LoVo (cell line): ENCODE measurements around the gene KRT6C.

ENCODE experiments used
- DNase-seq: peaks from one replicate; pipeline ENCODE4 v3.0.0-alpha.2; 2016; ENCODE audit warnings: low spot score

The KRT6C gene

DNA sequence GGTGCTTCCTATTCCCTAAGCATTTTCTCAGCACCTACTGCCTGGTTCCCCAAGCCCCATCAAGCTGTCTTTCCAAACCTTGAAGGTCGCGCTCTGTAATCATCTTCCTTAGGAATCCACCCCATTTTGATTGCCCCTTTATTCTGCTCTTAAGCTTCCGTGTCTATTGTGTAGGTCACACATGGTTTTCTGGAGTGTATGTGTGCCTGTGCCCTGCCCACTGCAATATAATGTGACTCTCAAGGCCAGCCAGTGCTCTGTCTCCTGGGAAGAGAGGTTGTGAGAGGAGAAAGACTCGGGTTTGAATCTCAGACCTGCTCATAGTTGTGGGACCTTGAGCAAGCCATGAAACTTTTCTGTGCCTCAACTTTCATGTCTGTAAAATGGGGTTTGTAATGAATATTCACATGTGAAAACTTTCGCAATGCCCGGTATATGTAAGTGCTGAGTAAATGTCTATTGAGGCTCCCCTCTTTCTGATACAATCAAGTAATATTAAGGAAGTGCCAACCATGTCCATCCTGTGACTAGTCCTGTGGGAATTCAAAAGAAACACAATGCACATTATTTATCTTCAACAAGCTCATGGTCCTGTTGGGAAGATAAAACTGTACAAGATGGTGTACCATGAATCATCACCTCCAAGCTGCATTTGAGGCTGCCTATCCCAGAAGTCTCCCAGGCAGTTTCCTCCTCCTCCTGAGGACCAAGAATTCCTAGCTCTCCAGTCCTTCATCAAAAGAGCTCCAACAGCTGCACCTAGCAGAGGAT lies 38.7 kb downstream of the KRT6C start:
- DNase-seq: no peak

DNA sequence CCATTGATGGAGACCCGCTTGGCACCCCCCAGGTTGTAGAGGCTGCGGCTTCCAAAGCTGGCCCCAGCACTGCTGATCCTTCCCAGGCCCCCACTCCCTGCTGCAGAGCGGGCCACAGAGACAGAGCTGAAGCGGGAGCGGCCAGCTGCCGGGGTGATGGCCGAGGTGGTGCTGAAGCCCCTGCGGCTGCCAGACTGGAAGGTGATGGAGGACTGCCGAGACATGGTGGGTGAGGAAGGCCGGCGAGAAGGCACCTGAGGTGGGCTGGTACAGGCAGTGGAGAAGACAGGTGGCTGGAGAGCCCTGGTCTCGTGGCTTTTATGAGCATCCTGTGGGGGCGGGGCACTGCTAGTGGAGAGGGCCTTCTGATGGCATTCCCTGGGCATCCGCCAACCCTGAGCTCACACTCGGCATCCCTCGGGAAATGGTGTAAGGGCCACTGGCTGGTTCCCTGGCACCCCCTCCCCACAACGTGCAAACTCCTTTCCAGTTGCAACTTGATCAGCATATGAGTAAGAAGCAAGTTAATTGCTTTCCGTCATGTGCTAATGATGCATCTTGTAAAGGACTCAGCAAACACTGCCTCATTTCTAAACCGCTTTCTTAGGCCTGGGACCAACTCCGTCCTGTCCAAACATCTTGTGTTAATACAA lies 39.4 kb downstream of the KRT6C start, which contains the start of gene KRT75:
Gene KRT75 (minus strand): TSS at position 291 of the 653 bp plus-strand sequence. CDS start 67 bp downstream, at position 224.
- DNase-seq: no peak

DNA sequence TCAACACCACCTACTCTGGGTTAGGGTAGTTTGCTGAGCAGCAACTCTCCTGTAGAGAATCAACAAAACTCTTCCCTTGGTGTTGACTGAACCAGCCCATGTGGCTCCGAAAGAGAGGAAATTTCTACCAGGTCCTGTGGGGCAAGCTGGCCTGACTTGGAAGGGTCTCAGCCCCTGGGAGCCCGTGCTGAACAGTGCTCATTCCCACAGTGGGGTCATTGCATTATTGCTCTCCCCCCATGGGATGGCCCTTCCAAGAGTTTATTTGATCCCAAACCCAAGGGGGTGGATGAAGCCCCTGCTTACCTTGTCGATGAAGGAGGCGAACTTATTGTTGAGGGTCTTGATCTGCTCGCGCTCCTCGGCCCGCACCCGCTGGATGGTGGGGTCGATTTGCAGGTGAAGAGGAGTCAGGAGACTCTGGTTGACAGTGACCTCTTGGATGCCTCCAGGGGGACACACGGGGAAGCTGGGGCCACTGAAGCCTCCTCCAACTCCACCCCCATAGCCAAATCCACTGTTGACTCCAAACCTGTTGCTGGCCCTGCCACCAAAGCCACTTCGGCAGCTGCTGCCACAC lies 40.0 kb downstream of the KRT6C start:
- DNase-seq: no peak

DNA sequence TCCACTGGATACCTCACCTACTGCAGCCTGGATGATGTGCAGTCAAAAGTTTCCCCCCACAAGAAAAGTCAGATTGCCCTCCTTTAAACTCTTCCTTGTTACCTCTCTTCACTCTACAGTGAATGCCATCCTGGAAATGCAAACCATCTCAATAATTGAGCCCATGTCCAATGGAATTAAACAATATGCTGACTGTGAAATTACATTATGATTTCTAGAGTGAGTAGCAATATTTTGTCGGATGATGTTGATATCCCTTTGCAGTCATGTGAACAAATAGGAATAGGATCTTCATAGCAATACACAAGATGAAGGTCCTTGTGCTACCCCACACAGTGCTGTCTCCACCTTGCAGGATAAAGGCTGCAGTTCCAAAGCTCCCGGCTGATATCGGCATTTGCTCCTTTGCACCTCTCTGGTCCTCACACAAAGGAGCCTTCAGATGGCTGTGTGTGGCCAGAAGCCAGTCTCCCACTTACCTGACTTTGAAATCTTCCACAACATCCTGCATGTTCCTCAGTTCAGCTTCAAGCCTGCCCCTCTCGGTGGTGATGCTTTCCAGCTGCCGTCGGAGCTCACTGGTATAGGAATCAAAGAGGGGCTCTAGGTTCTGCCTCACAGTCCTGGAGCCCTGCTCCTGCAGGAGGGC lies 40.9 kb downstream of the KRT6C start:
- DNase-seq: no peak

DNA sequence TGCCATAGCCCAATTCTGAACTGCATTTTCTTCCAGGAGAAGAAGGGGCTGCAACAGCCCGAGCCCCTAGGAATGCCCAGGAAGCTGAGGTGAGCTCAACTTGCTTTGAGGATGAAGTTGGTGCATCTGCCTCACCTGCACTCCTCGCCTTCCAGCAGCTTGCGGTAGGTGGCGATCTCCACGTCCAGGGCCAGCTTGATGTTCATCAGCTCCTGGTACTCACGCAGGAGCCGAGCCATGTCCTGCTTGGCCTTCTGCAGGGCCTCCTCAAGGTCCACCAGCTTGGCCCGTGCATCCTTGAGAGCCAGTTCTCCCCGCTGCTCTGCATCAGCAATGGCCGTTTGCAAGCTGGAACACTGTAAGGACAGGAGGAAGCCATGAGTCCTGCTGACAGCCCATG lies 45.5 kb downstream of the KRT6C start:
- DNase-seq: no peak

DNA sequence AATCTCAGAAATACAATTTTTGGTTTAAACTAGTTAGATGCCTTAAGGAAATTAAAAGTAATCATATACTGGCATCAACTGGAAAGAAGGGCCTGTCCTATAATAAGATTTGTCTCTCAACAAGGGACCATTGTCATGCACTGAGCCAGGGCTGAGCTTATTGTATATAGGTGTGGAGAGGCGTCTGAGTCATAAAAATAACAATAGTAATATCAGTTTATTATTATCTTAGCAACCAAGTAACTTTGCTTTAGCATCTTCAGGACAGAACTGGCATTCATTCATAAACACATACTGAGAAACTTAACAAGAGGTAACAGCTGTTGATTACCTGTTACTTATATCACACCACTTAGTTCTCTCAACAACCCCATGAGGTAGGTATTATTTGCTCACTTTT lies 46.5 kb downstream of the KRT6C start:
- DNase-seq: no peak

DNA sequence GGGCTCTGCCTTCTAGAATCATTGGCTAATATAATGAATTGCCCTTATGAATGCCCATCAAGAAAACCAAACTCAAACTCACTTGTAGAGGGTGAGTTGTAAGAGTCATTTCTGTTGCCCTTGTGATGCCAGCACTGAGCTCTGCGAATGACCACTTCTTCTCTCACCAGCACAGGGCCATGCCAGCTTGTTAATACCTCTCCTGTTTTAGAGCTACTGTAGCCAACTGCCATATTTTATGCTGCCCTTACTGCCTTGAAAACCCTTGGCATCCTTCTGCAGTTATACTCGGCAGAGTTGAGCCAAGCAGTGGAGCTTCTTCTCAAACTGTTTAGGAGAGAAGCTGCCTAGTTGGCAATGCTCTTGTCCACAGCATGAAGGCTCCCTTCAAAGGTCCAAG lies 47.6 kb downstream of the KRT6C start:
- no peak for DNase-seq

DNA sequence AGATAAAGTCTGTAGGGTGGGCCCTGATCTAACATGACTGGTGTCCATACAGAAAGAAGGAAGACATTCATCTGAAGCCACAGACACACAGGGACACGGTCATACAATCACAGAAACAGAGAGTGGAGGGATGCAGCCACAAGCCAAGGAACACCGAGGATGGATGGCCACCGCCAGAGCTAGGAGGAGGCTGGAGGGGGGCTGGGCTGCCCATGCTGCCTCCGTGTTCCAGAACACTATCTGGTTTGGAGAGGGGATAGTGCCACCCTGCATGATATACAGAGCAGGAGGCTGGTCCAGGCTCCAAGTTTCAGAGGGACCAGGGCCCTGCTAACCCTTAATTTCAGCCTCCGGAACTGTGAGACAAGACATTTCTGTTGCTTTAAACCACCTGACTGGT lies 48.1 kb downstream of the KRT6C start:
- DNase-seq: no peak

DNA sequence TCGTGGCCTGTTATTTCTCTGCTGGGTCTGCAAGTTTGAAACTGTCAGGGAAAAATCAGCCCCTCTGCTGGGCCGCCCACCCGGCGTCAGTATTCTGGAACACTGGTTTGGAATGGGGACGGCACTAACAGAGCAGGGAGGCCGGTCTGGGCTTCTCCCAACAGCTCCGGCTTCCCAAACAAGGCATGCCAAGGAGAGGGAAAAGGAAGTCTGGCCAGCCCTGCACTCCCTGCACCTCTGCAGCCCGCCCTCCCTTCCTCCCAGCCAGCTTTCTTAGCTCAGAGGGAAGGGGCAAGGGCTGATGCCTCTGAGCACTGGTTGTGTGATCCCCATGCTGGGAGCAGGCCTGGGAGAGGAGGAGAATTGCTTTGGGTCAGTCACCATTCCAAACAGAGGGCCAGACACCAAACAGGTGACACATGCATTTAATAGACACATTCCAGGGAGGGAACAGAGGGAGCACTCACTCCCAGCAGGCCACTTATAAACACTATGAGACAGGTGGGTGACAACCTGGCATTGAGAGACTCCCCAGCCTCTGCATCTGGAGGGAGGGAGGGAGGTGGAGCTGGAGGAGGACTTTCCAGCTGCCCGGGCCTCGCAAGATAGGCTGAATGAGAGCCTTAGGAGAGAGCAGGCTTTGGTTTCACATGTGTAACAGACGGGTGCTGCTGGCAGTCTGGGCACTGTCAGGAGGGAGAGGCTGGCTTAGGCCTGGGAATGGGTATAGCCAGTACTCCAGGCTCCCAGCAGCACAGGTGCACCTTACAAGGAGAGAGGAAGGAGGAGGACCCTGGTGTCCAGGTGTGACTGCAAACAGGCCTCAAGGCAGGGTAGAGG lies 49.7 kb downstream of the KRT6C start:
- DNase-seq: peak; percentile 31

DNA sequence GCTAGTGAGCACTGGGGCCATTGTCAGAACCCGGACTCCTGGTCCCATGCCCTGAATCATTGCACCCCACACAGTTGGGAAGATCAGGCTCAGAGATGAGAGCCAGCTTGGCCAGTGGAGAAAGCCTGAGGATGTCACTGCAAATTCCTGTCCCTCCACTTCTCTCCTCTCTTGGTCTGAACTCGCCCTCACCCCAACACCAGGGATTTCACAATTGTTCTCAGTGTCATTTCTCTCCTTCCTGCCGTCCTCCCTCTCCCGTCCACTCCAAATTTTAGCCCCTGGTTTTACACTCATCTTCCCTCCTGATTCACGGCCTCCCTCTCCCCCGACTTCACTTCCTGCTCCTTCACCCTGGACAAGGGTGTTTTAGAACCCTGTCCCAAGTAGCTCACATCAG lies 50.6 kb downstream of the KRT6C start:
- DNase-seq: no peak

DNA sequence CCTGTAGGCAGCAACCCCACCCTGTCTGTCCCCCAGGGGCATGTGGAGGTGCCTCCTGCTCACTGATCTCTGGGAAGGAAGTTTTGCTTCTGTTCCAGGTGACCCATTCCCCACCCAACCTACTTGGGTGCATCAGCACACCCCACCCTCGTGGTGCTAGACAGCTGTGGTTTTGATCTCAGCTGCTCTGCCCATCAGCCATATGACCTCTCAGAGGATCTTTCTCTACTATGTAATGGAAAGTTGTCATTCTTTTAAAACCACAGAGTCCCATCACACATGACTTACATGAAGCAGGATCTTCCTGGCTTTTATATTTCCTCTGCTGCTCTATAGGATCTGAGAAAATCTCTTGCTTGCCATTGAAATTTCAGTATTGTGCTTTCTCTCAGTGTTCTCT lies 53.9 kb downstream of the KRT6C start:
- no peak for DNase-seq

DNA sequence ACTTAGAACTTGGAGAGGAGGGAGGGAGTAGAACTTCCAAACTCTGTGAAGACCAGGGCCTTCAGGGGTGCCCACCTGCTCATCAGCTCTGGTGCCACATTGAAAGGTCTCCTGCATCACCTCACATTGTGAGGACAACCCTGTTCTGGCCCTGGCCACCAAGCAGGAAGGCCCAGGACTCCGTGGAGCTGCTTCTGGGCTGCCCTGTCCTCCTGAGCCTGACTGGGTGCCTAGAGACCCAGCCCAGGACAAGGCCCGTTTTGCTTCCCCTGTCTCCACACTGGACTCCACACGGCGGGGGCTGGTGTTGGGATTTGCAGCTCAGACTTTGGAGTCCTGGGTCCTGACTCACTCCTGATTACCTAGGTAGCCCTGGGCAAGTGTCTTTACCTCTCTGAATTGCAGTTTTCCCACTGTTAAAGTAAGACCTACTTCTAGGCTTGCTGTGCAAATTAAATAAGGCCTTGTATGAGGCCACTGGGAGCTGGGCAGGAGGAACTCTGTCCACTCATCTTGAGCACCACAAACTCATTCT lies 55.0 kb downstream of the KRT6C start:
- no peak for DNase-seq
